HG03457 (cell line): ENCODE data around the gene SHOC2.

Experiments used
- ATAC-seq: cut with Tn5 transposase; IDR thresholded peaks from one replicate; pipeline ENCODE4 v1.9.1; 2021; ENCODE audit warnings: moderate number of reproducible peaks; ENCODE audit not compliant: unreplicated experiment

Gene SHOC2

GRCh38 chr10:110979611-110980010 lies 60.2 kb downstream of the SHOC2 start:
- no peak for ATAC-seq

GRCh38 chr10:110980807-110981206 lies 61.4 kb downstream of the SHOC2 start:
- no peak for ATAC-seq

- no peak for ATAC-seq
Measured at GRCh38 chr10:110983466-110983865, 64.1 kb downstream of the SHOC2 start.

DNA sequence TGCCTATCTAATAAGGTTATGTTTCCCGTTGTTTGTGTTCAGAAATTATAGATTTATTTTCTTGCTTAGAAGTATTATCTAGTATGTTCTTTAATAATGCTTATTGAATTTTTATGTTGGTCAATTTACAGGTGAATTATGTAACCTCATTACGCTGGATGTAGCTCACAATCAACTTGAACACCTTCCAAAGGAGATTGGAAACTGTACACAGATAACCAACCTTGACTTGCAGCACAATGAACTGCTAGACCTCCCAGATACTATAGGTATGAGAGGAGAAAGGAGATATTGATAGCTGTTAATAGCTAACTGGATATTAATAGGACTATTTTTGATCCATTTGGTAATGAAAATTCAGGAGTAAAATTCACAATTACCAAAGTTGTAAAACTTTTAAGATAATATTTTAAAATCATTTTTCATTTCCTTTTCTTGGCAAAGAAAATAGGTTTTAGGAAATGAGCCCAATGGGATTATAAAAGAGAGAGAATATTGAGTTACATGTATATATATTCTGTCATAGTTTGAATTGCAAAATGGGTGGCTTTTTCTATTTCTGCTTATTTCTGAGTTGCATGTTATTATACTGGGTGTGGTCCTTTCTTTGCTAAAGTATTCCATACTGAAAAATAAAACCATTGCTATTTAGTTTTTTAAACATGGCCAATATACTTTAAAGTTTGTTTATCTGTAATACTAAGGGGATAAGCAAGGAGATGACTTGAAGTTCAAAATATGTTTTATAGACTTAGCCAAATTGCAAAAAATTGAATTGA lies 66.3 kb downstream of the SHOC2 start:
- no peak for ATAC-seq

- ATAC-seq = no peak
Measured at GRCh38 chr10:110989016-110989415, 69.6 kb downstream of the SHOC2 start.

- ATAC-seq = no peak
Measured at GRCh38 chr10:110992006-110992800, 72.8 kb downstream of the SHOC2 start.

- no peak for ATAC-seq
Measured at GRCh38 chr10:110993024-110993693, 73.8 kb downstream of the SHOC2 start.

- ATAC-seq = no peak
Measured at GRCh38 chr10:110994406-110995086, 75.1 kb downstream of the SHOC2 start.

DNA sequence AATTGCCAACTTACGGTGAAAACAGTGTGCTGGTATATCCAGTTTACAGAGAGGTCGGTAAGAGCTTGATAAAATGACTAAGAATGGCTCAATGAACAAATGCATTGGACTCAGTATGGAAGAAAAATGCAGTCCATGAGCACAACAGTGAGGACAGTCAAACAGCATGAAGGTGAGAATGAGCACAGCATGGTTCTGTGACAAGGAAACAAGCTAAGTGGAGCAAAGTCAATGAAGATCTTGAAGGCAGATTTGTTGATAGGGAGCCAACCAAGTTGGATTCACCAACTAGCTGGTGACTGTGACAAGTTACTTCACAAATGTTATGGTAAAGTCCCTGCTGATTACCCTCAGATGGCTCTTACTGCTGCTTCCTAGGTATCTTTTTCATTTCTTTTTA lies 75.9 kb downstream of the SHOC2 start:
- ATAC-seq = no peak

DNA sequence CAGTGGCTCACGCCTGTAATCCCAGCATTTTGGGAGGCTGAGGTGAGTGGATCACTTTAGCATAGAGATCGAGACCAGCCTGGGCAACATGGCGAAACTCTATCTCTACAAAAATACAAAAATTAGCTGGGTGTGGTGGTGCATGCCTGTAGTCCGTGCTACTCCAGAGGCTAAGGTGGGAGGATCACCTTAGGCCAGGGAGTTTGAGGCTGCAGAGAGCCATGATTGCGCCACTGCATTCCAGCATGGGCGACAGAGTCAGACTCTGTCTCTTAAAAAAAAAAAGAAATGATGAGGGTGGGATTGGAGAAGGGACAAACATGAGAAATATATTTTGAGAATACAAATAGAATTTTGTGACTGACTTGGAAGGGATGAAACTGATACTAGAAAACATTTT lies 76.9 kb downstream of the SHOC2 start:
- no peak for ATAC-seq

DNA sequence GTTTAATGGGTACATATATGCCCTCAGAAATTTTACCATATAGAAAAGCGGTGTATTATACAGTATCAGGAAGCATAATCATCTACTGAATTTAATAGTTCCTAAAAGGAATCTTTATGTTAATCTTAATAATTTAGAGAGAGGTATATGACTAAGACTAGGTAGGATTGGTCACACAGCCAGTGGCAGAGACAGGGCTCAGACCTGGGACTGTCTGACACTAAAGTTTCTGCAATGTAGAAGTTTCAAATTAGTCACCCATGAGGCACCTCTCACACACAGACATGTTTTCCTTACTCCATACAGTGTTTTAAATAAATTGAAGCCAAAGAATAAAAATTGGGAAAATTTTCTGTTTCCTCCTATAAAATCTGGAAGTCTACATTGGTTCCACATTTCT lies 84.6 kb downstream of the SHOC2 start:
- no peak for ATAC-seq

GRCh38 chr10:111007486-111007885 lies 88.1 kb downstream of the SHOC2 start:
- ATAC-seq = no peak

- no peak for ATAC-seq
Measured at GRCh38 chr10:111015181-111015580, 95.8 kb downstream of the SHOC2 start.

DNA sequence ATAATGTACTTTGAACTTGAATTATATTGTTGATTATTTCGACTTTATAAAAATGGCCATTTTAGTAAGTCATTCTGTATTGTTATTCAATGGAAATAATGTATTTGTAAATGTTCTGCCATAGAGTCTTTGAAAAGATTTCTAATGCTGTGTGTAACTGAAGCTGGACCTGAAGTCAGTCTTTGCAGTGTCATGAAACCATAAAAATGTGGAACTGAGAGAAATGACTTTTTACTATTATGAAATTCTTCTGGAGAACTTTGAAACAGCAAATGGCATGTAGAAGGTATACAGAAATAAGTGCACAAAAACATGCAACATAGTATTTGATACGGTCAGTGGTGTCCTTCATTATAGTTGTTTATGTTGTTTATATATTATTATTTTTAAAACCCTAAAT lies 97.7 kb downstream of the SHOC2 start:
- no peak for ATAC-seq

DNA sequence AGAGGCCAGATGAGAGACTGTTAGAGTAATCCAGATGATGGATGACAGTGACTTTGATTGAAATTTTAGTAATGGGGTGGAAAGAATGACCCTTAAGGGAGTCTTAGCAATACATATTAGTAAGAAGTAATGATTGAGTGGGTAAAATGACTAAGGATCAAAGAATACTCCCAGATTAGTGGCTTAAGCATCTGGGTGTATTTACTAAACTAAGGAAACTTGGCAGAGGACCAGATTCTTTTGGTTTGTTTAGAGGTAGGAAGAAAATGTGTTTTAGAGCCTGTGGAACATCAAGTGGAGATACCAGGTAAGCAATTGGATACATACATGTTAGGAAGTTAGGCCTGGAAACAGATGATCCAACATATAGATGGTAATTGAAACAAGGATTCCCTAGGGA lies 98.6 kb downstream of the SHOC2 start:
- no peak for ATAC-seq

DNA sequence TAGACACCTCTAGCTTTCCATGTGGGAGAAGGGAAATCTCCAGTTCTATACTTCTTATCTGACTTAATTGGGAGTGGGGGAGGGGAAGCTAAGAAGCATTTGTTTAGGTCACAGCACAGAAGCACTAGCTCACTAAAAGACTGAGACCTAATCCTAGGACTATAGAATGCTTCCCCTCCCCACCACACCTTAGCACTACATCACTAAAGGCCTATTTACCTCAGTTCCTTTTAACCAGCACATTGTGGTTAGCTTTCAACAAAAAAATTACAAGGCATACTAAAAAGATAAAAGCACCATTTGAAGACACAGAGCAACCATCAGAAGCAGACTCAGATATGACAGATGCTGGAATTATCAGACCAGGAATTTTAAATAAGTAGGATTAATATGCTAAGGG lies 103.7 kb downstream of the SHOC2 start:
- no peak for ATAC-seq

DNA sequence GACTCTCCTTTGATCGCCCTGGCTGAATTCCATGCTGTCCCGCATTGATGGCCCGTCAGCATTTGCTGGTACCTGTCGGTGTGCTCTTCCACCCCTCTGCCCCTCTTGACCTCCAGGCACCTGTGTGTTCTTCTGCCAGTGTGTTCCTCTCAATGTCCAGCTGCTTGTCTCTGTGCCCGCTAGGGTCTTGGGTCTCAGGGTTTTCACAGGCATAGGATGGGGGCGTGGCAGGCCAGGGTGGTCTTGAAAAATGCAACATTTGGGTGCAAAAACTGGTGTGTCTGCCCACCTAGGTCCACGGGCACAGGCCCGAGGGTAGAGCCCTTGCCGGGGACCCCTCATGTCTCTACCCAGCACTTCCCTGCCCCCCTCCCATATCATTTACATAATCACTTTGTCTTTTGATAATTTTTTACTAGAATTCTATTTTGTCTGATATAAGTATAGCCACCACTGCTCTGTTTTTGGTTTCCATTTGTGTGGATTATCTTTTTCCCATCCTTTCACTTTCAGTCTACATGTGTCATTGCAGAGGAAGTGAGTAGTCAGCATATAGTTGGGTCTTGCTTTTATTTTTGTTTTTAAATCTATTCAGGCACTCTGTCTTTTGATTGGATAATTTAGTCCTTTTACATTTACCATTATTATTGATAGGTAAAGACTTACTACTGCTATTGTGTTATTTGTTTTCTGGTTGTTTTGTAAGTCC lies 110.8 kb downstream of the SHOC2 start:
- ATAC-seq = peak; percentile 69

- ATAC-seq = no peak
Measured at GRCh38 chr10:111034598-111035310, 115.3 kb downstream of the SHOC2 start.

GRCh38 chr10:111035542-111035941 lies 116.1 kb downstream of the SHOC2 start:
- no peak for ATAC-seq

GRCh38 chr10:111037858-111038257 lies 118.5 kb downstream of the SHOC2 start:
- ATAC-seq = no peak
